ENCODE data around the gene ZNF85.

The ZNF85 gene
- long read RNA-seq: 0 reads

- Histone ChIP-seq H3K27ac (replicated peaks) (peak within 1 kb of the TSS; percentile 70), H3K4me3 (replicated peaks; ENCODE audit: insufficient read depth, low read length) (peak within 1 kb of the TSS; percentile 36), H3K27me3 (ENCODE audit: insufficient read depth, poor library complexity, severe bottlenecking) (no peaks in the 10 kb centered on the region)
- TF ChIP-seq SPI1 (IDR thresholded peaks at IDR 0.05; ENCODE audit: borderline replicate concordance, low read depth) (peak; percentile 52; the same call in 1 of the 2 replicates), POLR2AphosphoS5 (IDR thresholded peaks at IDR 0.05; ENCODE audit: low read depth) (no peak), CTCF (IDR thresholded peaks at IDR 0.05; ENCODE audit: insufficient read depth, low read length) (no peak), GABPA (IDR thresholded peaks at IDR 0.05; ENCODE audit: low read depth) (no peak)
- DNase-seq (ENCODE audit: low read depth in 1 of 2, low spot score in 1 of 2): peak; percentile 38 to 66
Measured at GRCh38 chr19:20923077-20923871, at the start of gene ZNF85. Gene ZNF85 (plus strand): TSS chr19:20923251. CDS start chr19:20923401, 150 bp downstream.

GRCh38 chr19:20879501-20879900, 43.5 kb upstream of the ZNF85 start:
- no peak overlapping the region for H3K4me3 ChIP-seq (replicated peaks; ENCODE audit: insufficient read depth, low read length)
- DNase-seq (ENCODE audit: low read depth in 1 of 2, low spot score in 1 of 2): no peak
- no peak overlapping the region for H3K27ac ChIP-seq (replicated peaks)
- no peaks in the 10 kb centered on the region for H3K27me3 ChIP-seq (ENCODE audit: insufficient read depth, poor library complexity, severe bottlenecking)
- TF ChIP-seq CTCF (IDR thresholded peaks at IDR 0.05; ENCODE audit: insufficient read depth, low read length) (no peak), SPI1 (IDR thresholded peaks at IDR 0.05; ENCODE audit: borderline replicate concordance, low read depth) (no peak), GABPA (IDR thresholded peaks at IDR 0.05; ENCODE audit: low read depth) (no peak), POLR2AphosphoS5 (IDR thresholded peaks at IDR 0.05; ENCODE audit: low read depth) (no peak)
- TF ChIP-seq, protein P1, sequence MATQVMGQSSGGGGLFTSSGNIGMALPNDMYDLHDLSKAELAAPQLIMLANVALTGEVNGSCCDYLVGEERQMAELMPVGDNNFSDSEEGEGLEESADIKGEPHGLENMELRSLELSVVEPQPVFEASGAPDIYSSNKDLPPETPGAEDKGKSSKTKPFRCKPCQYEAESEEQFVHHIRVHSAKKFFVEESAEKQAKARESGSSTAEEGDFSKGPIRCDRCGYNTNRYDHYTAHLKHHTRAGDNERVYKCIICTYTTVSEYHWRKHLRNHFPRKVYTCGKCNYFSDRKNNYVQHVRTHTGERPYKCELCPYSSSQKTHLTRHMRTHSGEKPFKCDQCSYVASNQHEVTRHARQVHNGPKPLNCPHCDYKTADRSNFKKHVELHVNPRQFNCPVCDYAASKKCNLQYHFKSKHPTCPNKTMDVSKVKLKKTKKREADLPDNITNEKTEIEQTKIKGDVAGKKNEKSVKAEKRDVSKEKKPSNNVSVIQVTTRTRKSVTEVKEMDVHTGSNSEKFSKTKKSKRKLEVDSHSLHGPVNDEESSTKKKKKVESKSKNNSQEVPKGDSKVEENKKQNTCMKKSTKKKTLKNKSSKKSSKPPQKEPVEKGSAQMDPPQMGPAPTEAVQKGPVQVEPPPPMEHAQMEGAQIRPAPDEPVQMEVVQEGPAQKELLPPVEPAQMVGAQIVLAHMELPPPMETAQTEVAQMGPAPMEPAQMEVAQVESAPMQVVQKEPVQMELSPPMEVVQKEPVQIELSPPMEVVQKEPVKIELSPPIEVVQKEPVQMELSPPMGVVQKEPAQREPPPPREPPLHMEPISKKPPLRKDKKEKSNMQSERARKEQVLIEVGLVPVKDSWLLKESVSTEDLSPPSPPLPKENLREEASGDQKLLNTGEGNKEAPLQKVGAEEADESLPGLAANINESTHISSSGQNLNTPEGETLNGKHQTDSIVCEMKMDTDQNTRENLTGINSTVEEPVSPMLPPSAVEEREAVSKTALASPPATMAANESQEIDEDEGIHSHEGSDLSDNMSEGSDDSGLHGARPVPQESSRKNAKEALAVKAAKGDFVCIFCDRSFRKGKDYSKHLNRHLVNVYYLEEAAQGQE (IDR thresholded peaks at IDR 0.05; ENCODE audit: insufficient replicate concordance, low read depth): no peak

DNA sequence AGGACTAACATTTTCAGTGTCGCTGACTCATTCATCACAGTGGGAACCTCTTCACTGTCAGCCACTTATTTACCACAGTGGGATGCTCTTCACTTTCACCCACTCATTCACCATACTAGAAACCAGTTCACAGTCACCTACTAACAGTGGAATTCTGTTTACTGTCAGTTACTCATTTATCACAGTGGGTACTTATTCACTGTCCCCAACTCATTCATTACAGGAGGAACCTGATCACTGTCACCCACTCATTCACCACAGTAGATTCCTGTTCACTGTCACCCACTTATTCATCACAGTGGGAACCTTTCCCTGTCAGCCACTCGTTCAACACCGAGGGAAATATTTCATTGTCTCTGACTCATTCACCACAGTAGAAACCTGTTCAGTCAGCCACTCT, 10.1 kb upstream of the ZNF85 start:
- Histone ChIP-seq H3K27ac (replicated peaks) (no peak overlapping the region), H3K27me3 (ENCODE audit: insufficient read depth, poor library complexity, severe bottlenecking) (no peaks in the 10 kb centered on the region), H3K4me3 (replicated peaks; ENCODE audit: insufficient read depth, low read length) (no peak overlapping the region)
- no peak for TF ChIP-seq SPI1 (IDR thresholded peaks at IDR 0.05; ENCODE audit: borderline replicate concordance, low read depth)
- no peak for TF ChIP-seq POLR2AphosphoS5 (IDR thresholded peaks at IDR 0.05; ENCODE audit: low read depth)
- TF ChIP-seq, protein P1 (IDR thresholded peaks at IDR 0.05; ENCODE audit: insufficient replicate concordance, low read depth): no peak
- TF ChIP-seq GABPA (IDR thresholded peaks at IDR 0.05; ENCODE audit: low read depth): no peak
- TF ChIP-seq CTCF (IDR thresholded peaks at IDR 0.05; ENCODE audit: insufficient read depth, low read length): no peak
- no peak for DNase-seq (ENCODE audit: low read depth in 1 of 2, low spot score in 1 of 2)

Measured in HL-60 (cell line).